Mononuclear cell (primary cell): ENCODE data around the gene PEMT. TPM values are rescaled to one million over a fixed set of nuclear protein-coding genes. Genes with fewer than 3 reads are reported as not detected.

ENCODE experiments used
- H3K27me3 ChIP-seq: 2 replicates; pipeline ENCODE4 v1.6.0; 2011; ENCODE audit warnings: low read length, control low read depth; ENCODE audit not compliant: insufficient read depth
- H3K4me1 ChIP-seq: 2 replicates; pipeline ENCODE4 v1.5.1; 2011; ENCODE audit warnings: mild to moderate bottlenecking, low read length, control low read depth; ENCODE audit not compliant: insufficient read depth
- H3K4me3 ChIP-seq: 2 replicates; pipeline ENCODE4 v1.5.1; 2011; ENCODE audit warnings: mild to moderate bottlenecking, low read length, moderate library complexity
- H3K9me3 ChIP-seq: 2 replicates; pipeline ENCODE4 v1.5.1; 2011; ENCODE audit warnings: low read depth, mild to moderate bottlenecking, control low read depth, low read length
- total RNA-seq: library from RNA; depleted of rRNA; stranded (reverse); fragments of >200 nt; gene quantifications from one replicate; pipeline ENCODE4 v1.2.3, GENCODE V29; 2012

The PEMT gene
- total RNA-seq, 1 donor = 13.9 TPM

DNA sequence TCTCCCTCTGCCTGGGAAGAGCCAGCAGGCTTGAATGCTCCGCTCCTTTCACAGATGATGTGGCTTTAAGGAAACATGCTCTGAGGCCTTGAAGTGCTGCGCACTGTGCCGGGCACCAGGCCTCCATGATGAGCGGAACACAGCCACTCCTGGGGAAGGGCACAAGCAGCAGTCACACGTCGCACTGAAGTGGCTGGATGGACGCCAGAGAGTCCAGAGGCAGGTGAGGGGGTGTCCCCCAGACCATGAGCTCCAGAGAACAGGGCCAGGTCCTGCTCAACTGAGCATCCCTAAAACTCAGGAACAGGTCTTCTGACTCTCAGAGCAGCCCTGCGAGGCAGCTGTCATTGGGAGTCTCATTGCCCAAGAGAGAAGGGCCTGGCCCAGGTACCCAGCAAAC lies 35.6 kb downstream of the PEMT start:
- Histone ChIP-seq H3K4me1 (no peaks in the 10 kb centered on the region), H3K27me3 (no peaks in the 10 kb centered on the region), H3K9me3 (no peaks in the 10 kb centered on the region), H3K4me3 (no peak overlapping the region)

DNA sequence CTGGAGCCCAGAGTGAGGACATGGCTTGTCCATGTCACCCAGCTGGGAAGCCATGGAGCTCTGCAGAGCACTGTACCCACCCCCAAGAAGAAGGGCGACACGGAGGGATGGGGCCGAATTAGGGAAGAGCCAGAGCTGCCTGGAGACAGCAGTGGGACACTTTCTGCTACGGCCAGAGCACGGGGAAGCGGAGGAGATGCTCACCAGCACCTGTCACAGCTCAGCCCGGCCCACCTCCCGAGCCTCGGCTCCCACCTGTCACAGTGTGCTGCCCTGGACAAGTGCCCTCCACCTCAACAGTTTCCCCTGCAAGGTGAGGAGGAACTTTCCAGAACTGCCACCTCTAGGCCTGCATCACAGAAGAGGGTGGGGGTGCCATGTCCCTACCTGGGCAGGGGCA lies 36.4 kb downstream of the PEMT start:
- Histone ChIP-seq H3K27me3 (no peaks in the 10 kb centered on the region), H3K9me3 (no peaks in the 10 kb centered on the region), H3K4me1 (no peaks in the 10 kb centered on the region), H3K4me3 (no peak overlapping the region)

DNA sequence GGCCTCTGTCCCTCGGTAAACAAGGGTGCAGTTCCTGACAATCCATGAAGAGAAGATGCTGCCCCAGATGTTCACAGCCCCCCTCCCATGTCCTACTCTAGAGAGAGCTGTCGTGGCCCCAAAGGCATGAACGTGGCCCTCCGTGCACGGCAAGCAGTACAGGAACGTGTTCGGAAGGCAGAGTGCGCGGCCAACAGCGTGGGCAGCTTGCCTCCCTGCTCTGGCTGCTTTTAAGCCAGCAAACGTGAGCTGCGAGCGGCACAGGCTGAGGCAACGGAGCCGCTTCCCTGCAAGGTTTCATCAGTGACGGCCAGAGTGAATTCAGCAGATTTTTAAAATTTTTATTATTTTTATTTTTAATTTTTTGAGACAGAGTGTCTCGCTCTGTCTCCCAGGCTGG lies 37.2 kb downstream of the PEMT start:
- Histone ChIP-seq H3K9me3 (no peaks in the 10 kb centered on the region), H3K4me3 (no peak overlapping the region), H3K4me1 (no peaks in the 10 kb centered on the region), H3K27me3 (no peaks in the 10 kb centered on the region)

DNA sequence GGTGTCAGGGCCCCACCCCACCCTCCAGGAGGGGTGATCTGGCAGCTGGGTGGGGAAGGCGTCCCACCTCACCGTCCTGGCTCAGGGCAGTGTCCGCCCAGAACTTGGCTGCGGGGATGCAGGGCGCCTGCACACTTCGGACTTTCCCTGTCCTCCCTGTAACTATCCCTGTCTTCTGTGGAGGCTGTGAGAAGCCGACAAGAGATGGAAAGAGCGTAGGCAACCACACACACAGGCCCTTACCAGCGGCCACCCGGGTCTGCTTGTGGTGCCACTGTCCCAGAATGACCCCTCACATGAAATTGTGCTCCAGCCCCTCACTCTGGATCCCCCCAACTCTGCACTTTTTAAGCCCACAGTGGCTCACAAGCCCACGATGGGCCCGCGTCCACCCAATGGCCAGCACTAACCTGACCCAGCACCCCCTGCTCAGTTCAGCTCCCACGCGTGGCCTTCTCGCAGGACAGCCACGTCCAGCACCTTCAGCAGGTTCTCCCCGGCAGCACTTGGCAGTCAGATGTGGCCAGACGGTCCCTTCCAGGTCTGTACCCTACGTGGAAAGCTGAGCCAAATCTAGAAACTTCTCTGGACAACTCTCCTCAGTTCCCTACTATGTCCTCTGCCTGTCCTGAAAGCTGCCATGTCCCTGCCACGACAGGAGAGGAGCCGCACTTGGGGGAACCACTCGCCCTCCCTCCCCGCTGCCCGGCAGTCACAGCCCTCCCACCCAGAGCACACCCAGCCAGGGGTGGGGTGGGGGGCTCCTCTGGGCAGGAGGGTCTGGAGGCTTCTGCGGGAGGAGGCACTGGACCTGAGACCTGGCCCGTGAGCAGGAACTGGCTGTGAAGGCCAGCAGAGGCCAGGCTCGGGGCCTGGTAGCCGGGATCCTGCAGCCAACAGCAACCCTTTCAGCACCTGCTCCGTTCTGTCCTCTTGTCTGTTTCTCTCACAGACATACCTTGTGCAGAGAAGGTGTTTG lies 38.0 kb downstream of the PEMT start:
- Histone ChIP-seq H3K27me3 (no peaks in the 10 kb centered on the region), H3K4me1 (no peaks in the 10 kb centered on the region), H3K9me3 (no peaks in the 10 kb centered on the region), H3K4me3 (no peak overlapping the region)

DNA sequence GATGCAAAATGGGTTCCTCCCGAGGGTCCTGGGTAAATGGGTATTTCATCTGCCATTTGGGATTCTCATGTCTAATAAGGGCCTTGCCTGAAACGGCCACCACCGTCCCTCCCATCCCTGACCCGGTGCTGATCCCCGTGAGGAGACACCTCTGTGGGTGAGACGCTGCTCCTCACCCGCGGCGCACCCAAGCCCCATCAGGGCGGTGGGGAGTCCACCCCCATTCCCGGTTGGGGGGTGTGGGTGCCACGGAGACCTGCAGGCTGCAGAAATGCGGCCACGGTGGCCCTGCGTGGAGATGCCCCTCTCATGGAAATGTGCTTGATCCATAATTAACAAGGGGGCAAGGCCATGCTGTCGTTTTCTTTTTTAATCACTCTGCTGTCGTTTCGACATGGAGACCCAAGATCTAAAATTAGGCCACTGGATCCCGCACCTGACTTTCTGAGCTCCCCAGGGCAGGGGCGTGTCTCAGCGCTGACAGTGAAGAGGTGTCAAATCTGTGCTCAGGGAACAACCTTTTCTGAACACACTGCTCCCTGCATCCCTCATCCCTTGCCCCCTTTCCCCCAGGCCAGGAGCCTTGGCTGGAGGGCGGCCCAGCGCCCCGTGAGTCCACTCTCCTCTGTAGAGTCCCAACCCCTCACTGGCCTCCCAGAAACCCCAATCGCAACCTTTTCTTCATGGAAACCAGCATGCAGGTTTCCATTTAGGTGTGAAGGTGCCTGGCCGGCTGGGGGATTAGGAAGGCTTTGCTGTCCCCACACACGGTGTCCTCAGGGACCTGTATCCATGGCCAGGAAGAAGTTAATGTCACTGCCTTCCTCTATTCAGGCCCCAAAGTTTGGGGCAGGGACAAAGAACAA lies 38.9 kb downstream of the PEMT start:
- H3K4me1 ChIP-seq = no peaks in the 10 kb centered on the region
- no peaks in the 10 kb centered on the region for H3K27me3 ChIP-seq
- no peaks in the 10 kb centered on the region for H3K9me3 ChIP-seq
- no peak overlapping the region for H3K4me3 ChIP-seq

DNA sequence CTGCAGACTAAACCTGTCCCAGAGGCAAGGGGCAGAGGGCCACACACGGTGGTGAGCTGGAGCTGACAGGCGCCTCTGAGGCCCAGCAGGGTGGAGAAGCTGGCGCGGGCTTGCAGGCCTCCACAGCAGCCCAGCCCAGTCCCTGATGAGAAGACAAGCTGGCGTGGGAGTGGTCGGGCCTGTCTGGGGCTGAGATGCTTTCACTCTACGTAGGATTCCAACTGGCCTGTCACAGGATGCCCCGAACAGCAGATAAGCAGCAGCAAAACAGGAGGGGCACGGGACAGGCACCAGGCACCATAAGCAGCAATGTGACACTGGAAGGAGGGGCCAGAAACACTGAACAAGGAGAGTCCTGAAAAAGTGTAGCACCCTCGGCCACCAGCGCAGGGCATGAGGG lies 40.1 kb downstream of the PEMT start:
- no peaks in the 10 kb centered on the region for H3K9me3 ChIP-seq
- H3K27me3 ChIP-seq = no peaks in the 10 kb centered on the region
- no peaks in the 10 kb centered on the region for H3K4me1 ChIP-seq
- no peak overlapping the region for H3K4me3 ChIP-seq

DNA sequence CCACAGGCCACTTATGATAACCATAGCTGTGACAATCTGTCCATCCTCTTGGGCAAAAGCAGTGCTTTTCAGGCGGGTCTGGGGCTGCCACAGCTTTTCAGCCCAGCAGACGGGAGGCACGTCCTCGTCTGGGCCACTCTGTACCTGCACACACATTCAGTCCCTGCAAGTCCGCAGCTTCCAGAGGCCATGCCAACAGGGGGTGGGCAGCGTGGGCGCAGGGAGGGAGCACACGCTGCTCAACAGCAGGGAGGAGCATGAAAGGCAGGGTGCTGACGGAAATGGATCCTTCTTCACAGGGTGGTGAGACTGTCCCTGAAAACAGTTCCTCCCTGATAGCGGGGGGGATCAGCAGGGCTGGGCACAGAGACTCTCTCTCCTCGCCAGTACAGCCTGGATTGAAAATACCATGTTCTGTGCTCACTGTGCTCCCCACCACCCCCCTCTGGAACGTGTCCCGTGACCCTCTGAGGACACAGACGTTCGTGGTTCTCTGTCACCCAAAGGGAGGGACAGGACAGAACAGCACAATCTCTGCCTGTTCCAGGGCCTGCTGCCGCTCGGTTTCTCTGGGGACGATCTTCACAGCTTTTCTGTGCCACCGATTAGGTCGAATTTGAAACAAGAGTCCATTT lies 41.7 kb downstream of the PEMT start:
- no peaks in the 10 kb centered on the region for H3K27me3 ChIP-seq
- H3K9me3 ChIP-seq = no peaks in the 10 kb centered on the region
- no peak overlapping the region for H3K4me3 ChIP-seq
- no peaks in the 10 kb centered on the region for H3K4me1 ChIP-seq

DNA sequence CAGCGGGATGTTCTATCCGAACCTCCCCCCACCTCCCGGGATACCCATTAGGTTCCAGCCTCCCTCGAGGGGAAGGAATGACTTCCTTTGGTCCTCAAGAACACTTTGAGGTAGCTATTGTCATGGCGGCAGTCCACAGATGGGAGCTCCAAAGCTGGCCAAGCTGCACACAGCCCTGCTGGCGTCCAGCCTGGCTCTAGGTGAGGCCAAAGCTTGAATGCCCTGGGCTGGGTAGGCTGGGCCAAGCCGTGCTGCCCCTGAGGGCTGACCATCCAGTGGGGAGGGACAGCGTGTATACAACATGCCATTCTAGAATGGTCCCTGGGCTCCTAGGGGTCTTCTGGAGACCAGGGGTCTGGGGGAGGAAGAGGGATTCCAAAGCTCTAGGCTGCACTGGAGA lies 43.5 kb downstream of the PEMT start:
- no peaks in the 10 kb centered on the region for H3K4me1 ChIP-seq
- no peak overlapping the region for H3K4me3 ChIP-seq
- H3K9me3 ChIP-seq = no peaks in the 10 kb centered on the region
- H3K27me3 ChIP-seq = no peaks in the 10 kb centered on the region

DNA sequence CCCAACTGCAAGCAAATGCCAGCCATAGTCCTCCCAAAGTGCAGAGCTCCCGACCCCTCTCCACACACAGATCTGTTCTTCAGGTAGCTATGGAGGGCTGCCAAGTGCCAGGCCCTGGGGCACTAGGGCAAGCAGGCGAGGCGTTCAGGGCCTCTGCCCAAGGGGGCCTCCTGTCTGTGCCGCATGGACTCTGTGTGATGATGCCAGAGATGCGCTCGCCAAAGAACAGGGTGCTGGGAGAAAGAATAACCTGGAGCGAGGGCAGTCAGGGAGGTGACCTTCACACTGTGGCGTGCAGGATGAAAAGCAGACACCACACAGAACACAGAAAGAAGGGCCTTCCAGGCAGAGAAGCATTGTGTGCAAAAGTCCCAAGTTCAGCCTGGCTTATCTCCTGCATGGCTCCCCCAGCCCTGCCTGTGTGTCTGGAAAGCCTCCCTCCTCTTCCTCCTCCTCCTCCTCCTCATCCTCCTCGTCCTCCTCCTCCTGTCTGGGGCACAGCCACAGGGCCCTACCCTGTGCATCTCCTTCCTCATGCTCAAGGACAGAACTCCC lies 44.2 kb downstream of the PEMT start:
- H3K27me3 ChIP-seq = no peaks in the 10 kb centered on the region
- H3K4me1 ChIP-seq = no peaks in the 10 kb centered on the region
- H3K4me3 ChIP-seq = no peak overlapping the region
- H3K9me3 ChIP-seq = no peaks in the 10 kb centered on the region

DNA sequence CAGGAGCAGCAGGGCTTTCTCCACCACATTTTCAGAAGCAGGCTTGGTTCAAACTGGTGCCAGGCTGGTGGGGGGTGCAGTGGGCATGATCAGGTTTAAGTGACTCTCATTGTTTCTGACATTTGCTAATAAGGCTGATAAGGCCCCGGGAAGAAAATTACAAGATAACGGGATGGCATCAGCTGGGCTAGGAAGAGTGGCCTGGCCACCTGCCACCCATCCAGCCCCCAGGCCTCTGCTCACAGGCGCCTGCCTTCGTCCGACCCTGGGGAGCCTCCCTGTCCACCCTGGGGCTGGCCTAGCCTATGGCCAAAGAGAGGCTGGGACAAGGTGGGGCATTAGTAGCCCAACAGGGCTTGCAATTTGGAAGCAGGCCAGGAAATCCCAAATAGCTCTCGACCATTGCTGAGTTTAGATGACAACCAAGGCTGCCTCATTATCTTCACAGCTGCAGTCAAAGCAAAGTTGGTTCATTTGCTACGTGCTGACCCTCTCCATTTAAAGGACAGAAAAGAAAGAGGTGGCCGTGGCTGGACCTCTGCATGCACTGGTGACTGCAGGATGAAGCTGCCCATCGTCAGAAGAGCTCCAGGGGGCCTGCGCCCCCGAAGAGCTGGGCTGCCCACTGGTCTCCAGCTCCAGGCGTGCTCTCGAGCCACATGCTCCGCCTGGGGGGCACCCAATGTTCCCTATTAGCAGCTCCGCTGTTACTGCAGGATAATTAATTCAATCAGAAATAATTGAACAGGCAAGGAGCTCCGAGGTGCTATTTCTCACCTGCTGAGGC lies 44.9 kb downstream of the PEMT start:
- H3K4me1 ChIP-seq = no peaks in the 10 kb centered on the region
- no peaks in the 10 kb centered on the region for H3K9me3 ChIP-seq
- no peak overlapping the region for H3K4me3 ChIP-seq
- no peaks in the 10 kb centered on the region for H3K27me3 ChIP-seq

DNA sequence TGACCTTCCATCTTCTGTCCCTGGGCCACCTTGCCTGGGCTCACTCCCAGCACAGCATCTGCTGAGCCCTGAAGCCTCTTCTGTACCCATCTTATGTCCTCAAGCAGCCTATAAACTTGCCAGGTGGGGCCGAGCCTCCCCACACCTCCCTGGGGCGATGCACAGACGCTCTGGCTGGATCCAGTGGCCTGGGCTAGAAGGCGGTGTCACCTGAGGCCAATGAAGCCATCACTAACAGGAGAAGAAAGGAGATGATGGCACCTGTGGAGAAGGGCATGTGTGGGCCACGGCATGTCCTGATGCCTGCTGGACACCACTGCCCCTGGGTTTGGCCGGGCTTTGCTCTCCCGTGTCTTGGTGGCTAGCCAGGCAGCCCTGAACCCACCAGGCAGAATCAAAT lies 45.5 kb downstream of the PEMT start:
- Histone ChIP-seq H3K4me1 (no peaks in the 10 kb centered on the region), H3K27me3 (no peaks in the 10 kb centered on the region), H3K4me3 (no peak overlapping the region), H3K9me3 (no peaks in the 10 kb centered on the region)

DNA sequence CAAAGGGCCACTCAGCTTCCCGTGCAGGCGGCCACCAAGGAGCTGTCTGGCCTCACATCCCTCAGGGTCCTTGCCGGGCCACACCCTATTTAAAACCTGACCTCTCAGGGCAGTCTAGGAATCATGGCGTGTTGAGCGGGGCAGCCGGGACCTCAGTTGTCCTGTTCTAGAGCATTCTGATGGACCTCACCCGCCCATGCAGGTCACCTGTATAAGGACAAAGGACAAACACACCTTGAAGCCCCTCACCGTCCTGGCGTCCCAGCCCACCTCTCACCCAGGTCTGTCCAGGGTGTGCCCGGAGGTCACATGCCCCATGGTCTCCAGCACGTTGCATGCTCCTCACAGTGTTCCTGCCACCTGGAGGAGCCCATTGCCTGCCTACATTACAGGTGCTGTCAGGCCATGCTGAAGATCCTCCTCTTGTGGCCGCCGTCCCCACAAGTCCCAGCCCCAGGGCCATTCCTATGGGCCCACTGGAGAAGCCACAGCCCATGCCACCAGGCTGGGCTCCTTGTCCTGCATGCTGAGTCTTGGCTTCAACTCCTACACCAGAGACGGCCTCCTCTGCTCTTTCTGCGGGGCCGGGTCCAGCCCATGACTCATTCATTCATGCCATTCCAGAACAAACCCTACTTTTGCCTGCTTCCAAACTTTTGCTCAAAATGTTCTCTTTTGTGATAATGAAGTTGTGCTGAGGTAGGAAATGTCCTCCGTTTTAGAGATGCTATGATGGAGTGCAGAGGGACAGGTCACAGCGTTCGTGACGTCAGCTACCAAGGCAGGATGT lies 46.3 kb downstream of the PEMT start:
- Histone ChIP-seq H3K27me3 (no peaks in the 10 kb centered on the region), H3K9me3 (no peaks in the 10 kb centered on the region), H3K4me1 (no peaks in the 10 kb centered on the region), H3K4me3 (no peak overlapping the region)

DNA sequence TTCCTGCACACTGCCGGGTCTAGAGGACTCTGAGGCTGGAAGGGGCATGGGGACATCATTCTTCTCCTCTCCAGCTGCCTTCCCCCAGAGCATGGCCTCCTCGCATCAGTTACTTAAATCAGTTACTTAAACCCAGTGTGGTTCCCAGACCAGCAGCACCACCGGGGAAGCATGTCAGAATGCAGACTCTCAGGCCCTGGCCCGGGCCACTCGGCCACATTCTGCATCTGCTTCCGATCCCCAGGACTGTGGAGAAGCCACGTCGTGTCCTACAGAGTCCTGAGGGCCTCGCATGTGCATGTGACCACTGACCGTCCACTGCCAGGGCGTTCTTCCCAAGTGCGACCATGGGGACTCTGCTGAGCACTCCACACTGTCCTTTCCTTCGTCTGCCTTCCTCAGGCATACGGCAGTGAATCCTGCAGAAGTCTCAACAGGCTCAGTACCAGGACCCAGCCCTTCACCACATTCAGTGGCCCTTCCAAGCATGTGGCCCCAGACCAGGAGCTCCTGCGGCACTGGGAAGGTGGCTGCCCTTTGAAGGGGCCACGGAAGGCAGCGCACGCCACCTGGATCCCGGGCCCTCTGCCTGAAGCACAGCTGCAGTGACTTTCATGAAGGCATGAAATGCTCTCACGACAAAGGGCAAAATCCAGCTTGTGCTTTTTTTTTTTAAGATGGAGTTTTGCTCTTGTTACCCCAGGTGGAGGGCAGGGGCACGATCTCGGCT lies 48.4 kb downstream of the PEMT start:
- H3K27me3 ChIP-seq = no peaks in the 10 kb centered on the region
- H3K4me3 ChIP-seq = no peak overlapping the region
- H3K4me1 ChIP-seq = no peaks in the 10 kb centered on the region
- no peaks in the 10 kb centered on the region for H3K9me3 ChIP-seq
